ENCODE measurements around the gene NCKAP5.

Gene NCKAP5

DNA sequence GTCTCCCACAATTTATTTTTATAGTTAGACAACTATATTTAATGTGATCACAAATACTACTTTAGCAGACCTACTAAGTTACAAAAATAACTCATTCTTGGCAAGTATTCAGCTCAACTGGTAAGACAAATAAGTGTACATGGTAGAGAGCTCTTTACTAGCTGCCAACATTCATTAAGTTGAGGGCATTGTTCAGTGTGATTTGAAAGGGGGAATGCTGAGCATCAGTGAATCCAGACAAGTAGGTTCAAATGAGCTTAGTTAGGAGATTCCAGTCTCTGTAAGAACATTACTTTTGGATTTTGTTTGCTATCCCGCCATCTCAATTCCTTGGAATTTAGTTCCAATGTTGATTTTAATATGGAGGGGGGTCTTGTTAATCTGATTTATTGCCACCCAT is 710.9 kb downstream of the NCKAP5 start:
- Histone ChIP-seq H3K9ac (ENCODE audit: insufficient read length, low read depth) (no peak overlapping the region), H3K4me1 (ENCODE audit: insufficient read depth, insufficient read length) (no peaks in the 10 kb centered on the region), H3K9me3 (ENCODE audit: insufficient read depth, low read length) (no peaks in the 10 kb centered on the region), H3K27me3 (ENCODE audit: insufficient read depth, insufficient read length) (no peaks in the 10 kb centered on the region), H3K4me3 (ENCODE audit: insufficient read length, low read depth) (no peak overlapping the region), H3K36me3 (ENCODE audit: insufficient read depth, insufficient read length, low read length) (no peaks in the 10 kb centered on the region)
- TF ChIP-seq ZNF274 (IDR thresholded peaks at IDR 0.05; ENCODE audit: low read depth, low read length) (no peak), YY1 (IDR thresholded peaks at IDR 0.05; ENCODE audit: insufficient read depth, insufficient read length) (no peak), SUZ12 (IDR thresholded peaks at IDR 0.05; ENCODE audit: extremely low read depth, insufficient read depth, insufficient read length) (no peak)
- no peak for DNase-seq (ENCODE audit: low read depth, low spot score)

- no peaks in the 10 kb centered on the region for H3K27me3 ChIP-seq (ENCODE audit: insufficient read depth, insufficient read length)
- no peaks in the 10 kb centered on the region for H3K4me1 ChIP-seq (ENCODE audit: insufficient read depth, insufficient read length)
- DNase-seq (ENCODE audit: low read depth, low spot score), result no peak
- no peaks in the 10 kb centered on the region for H3K36me3 ChIP-seq (ENCODE audit: insufficient read depth, insufficient read length, low read length)
- no peak overlapping the region for H3K4me3 ChIP-seq (ENCODE audit: insufficient read length, low read depth)
- TF ChIP-seq YY1 (IDR thresholded peaks at IDR 0.05; ENCODE audit: insufficient read depth, insufficient read length) (no peak), SUZ12 (IDR thresholded peaks at IDR 0.05; ENCODE audit: extremely low read depth, insufficient read depth, insufficient read length) (no peak), ZNF274 (IDR thresholded peaks at IDR 0.05; ENCODE audit: low read depth, low read length) (no peak)
- H3K9ac ChIP-seq (ENCODE audit: insufficient read length, low read depth), result no peak overlapping the region
- no peaks in the 10 kb centered on the region for H3K9me3 ChIP-seq (ENCODE audit: insufficient read depth, low read length)
Measured at GRCh38 chr2:132850688-132851087, 717.6 kb downstream of the NCKAP5 start.

DNA sequence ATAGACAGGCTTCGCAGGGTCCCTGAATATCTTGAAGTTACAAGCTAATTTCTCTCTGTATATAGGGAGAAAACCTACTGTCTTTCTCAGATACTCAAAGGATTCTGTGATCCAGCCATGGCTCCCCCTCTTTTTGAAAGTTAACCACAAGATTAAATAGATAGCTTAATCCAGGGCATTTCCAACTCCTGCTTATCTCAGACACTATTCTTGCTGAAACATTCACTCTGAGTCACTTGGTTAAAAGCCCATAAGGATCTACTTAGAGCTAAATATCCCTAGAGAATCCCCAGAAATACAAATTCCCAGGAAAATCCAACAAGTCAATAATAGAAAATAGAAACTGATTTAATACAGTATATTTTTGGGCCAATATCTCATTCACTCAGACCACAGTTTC is 719.1 kb downstream of the NCKAP5 start:
- Histone ChIP-seq H3K4me3 (ENCODE audit: insufficient read length, low read depth) (no peak overlapping the region), H3K9ac (ENCODE audit: insufficient read length, low read depth) (no peak overlapping the region), H3K27me3 (ENCODE audit: insufficient read depth, insufficient read length) (no peaks in the 10 kb centered on the region), H3K36me3 (ENCODE audit: insufficient read depth, insufficient read length, low read length) (no peaks in the 10 kb centered on the region), H3K9me3 (ENCODE audit: insufficient read depth, low read length) (no peaks in the 10 kb centered on the region), H3K4me1 (ENCODE audit: insufficient read depth, insufficient read length) (no peaks in the 10 kb centered on the region)
- no peak for TF ChIP-seq YY1 (IDR thresholded peaks at IDR 0.05; ENCODE audit: insufficient read depth, insufficient read length)
- TF ChIP-seq SUZ12 (IDR thresholded peaks at IDR 0.05; ENCODE audit: extremely low read depth, insufficient read depth, insufficient read length), result no peak
- TF ChIP-seq ZNF274 (IDR thresholded peaks at IDR 0.05; ENCODE audit: low read depth, low read length), result no peak
- DNase-seq (ENCODE audit: low read depth, low spot score), result no peak

- Histone ChIP-seq H3K36me3 (ENCODE audit: insufficient read depth, insufficient read length, low read length) (no peaks in the 10 kb centered on the region), H3K4me1 (ENCODE audit: insufficient read depth, insufficient read length) (no peaks in the 10 kb centered on the region), H3K4me3 (ENCODE audit: insufficient read length, low read depth) (no peak overlapping the region), H3K9ac (ENCODE audit: insufficient read length, low read depth) (no peak overlapping the region), H3K27me3 (ENCODE audit: insufficient read depth, insufficient read length) (no peaks in the 10 kb centered on the region), H3K9me3 (ENCODE audit: insufficient read depth, low read length) (no peaks in the 10 kb centered on the region)
- no peak for DNase-seq (ENCODE audit: low read depth, low spot score)
- TF ChIP-seq YY1 (IDR thresholded peaks at IDR 0.05; ENCODE audit: insufficient read depth, insufficient read length) (no peak), SUZ12 (IDR thresholded peaks at IDR 0.05; ENCODE audit: extremely low read depth, insufficient read depth, insufficient read length) (no peak), ZNF274 (IDR thresholded peaks at IDR 0.05; ENCODE audit: low read depth, low read length) (no peak)
Measured at GRCh38 chr2:132845339-132845738, 722.9 kb downstream of the NCKAP5 start.

DNA sequence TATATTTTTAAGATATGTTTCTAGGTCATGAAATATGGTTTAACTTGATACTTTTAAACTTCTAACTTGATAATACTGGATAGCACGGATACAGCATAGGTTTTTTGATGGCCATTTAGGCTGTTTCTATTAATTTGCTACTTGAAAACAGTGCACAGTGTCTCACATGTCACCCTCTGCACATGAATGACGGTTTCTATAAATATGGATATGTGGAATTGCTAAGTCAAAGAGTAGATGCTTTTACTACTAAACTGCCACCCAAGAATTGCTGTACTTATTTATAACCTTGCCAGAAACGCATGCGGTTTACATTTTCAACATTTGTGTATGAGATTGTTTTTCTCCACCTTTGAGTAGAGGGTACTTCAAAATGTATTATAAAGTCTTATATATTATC is 723.7 kb downstream of the NCKAP5 start:
- Histone ChIP-seq H3K9me3 (ENCODE audit: insufficient read depth, low read length) (no peaks in the 10 kb centered on the region), H3K9ac (ENCODE audit: insufficient read length, low read depth) (no peak overlapping the region), H3K36me3 (ENCODE audit: insufficient read depth, insufficient read length, low read length) (no peaks in the 10 kb centered on the region), H3K4me1 (ENCODE audit: insufficient read depth, insufficient read length) (no peaks in the 10 kb centered on the region), H3K4me3 (ENCODE audit: insufficient read length, low read depth) (no peak overlapping the region), H3K27me3 (ENCODE audit: insufficient read depth, insufficient read length) (no peaks in the 10 kb centered on the region)
- no peak for DNase-seq (ENCODE audit: low read depth, low spot score)
- TF ChIP-seq YY1 (IDR thresholded peaks at IDR 0.05; ENCODE audit: insufficient read depth, insufficient read length) (no peak), SUZ12 (IDR thresholded peaks at IDR 0.05; ENCODE audit: extremely low read depth, insufficient read depth, insufficient read length) (no peak)

DNA sequence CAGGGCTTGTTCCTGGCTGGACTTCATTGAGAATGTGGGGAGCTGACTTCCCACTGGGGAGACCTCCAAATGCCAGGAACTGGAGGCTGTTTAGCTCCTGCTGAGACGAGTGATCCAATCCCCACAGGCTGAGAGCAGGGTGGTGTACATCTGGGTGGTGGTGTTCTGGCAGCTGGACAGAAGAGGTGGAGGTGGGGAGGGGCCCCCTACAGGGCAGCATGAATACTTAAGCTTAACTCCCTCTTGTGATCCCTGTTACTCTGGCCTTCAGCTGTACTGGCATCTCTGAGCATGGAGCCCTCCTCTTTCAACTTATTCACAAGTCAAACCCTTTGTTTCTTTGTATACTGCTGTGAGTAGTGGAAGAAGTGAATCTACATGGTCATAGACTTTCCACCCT is 730.5 kb downstream of the NCKAP5 start:
- no peaks in the 10 kb centered on the region for H3K27me3 ChIP-seq (ENCODE audit: insufficient read depth, insufficient read length)
- TF ChIP-seq SUZ12 (IDR thresholded peaks at IDR 0.05; ENCODE audit: extremely low read depth, insufficient read depth, insufficient read length), result no peak
- TF ChIP-seq YY1 (IDR thresholded peaks at IDR 0.05; ENCODE audit: insufficient read depth, insufficient read length), result no peak
- TF ChIP-seq ZNF274 (IDR thresholded peaks at IDR 0.05; ENCODE audit: low read depth, low read length), result no peak
- H3K4me3 ChIP-seq (ENCODE audit: insufficient read length, low read depth), result no peak overlapping the region
- no peaks in the 10 kb centered on the region for H3K36me3 ChIP-seq (ENCODE audit: insufficient read depth, insufficient read length, low read length)
- DNase-seq (ENCODE audit: low read depth, low spot score), result peak; percentile 25
- H3K9me3 ChIP-seq (ENCODE audit: insufficient read depth, low read length), result peaks cover 7% of the 10 kb centered on the region; the same call in 1 of the 2 replicates
- H3K4me1 ChIP-seq (ENCODE audit: insufficient read depth, insufficient read length), result no peaks in the 10 kb centered on the region
- no peak overlapping the region for H3K9ac ChIP-seq (ENCODE audit: insufficient read length, low read depth)

DNA sequence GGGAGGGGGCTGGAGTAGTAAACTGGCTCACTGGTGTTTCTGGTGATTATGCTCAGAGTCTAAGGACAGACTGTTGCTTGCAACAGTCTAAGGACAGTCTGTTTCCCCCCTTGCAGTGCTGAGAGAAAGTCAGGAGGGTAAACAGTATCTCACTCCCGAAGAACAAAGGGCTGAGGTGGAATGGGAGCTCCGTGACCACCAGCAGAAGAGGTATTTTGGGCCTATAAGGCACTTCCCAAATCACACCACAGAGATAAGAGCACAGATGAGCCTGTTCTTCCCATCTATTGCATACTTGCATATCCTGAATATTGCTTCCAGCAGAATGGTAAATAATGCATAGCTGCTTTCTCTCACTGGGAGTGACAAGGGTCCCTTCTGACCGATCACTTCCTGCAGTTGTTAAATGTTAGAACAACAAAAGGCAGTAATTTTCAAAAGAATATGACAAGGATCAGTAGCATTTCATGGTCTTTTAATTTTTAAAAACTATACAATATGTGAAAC is 737.9 kb downstream of the NCKAP5 start:
- Histone ChIP-seq H3K36me3 (ENCODE audit: insufficient read depth, insufficient read length, low read length) (no peaks in the 10 kb centered on the region), H3K9ac (ENCODE audit: insufficient read length, low read depth) (no peak overlapping the region), H3K4me3 (ENCODE audit: insufficient read length, low read depth) (no peak overlapping the region), H3K9me3 (ENCODE audit: insufficient read depth, low read length) (peaks cover 7% of the 10 kb centered on the region; the same call in 1 of the 2 replicates), H3K4me1 (ENCODE audit: insufficient read depth, insufficient read length) (no peaks in the 10 kb centered on the region), H3K27me3 (ENCODE audit: insufficient read depth, insufficient read length) (no peaks in the 10 kb centered on the region)
- TF ChIP-seq ZNF274 (IDR thresholded peaks at IDR 0.05; ENCODE audit: low read depth, low read length), result no peak
- TF ChIP-seq YY1 (IDR thresholded peaks at IDR 0.05; ENCODE audit: insufficient read depth, insufficient read length), result no peak
- TF ChIP-seq SUZ12 (IDR thresholded peaks at IDR 0.05; ENCODE audit: extremely low read depth, insufficient read depth, insufficient read length), result no peak
- no peak for DNase-seq (ENCODE audit: low read depth, low spot score)

Measured in NT2/D1 (cell line).